Activated CD4-positive, alpha-beta T cell treated with anti-CD3 and anti-CD28 coated beads, Interleukin-2, amount 50 U/mL, for 1 hour (primary cell): ENCODE data around the gene SLC44A5.

Experiments used
- DNase-seq: peaks from one replicate; pipeline ENCODE4 v3.0.0-alpha.2; 2020

SLC44A5 gene

GRCh38 chr1:75588779-75589475, 22.0 kb downstream of the SLC44A5 start:
- DNase-seq = no peak

- no peak for DNase-seq
Observed at GRCh38 chr1:75587692-75588091, 23.2 kb downstream of the SLC44A5 start.

- no peak for DNase-seq
Observed at GRCh38 chr1:75583282-75583681, 27.6 kb downstream of the SLC44A5 start.

DNA sequence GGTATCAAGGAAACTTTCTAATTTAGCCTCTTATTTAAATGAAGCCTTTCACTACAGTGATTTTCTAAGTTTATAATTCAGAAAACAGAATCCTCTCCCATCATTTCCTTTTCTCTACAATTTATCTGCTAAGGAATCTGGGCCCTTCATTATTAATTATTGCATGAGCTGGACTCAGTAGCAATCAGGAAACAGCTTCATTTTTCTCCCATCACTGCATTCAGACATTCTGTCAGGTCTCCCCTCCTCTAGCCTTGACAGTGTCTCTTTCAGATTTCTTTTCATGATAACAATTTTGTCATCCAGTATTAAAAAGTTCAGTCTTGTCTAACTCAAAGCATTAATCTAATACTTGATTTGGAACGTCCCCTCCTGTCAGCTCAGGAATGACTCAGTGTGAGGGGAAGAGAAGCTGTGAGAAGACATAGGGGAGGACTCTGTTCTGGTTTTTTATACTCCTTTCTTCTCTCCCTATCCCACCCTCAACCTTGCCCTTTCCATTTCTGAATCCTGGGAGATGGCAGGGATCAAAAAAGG, 28.1 kb downstream of the SLC44A5 start:
- DNase-seq = no peak

DNA sequence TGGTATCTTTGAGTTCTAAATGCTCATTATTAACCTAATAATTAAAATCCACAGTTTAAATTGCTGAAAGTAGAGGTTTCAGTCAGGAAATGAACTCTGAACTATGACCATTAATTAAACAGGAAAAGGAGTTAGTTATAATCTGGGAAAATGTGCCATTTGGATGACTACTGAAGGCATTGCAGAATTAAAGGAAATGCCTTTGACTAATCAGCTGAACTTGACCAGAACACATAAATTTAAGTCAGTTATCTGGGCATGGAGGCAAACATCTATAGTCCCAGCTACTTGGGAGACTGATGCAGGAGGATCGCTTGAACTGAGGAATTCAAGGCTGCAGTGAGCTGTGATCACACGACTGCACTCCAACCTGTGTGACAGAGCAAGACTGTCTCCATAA, 31.9 kb downstream of the SLC44A5 start:
- DNase-seq = no peak

- DNase-seq = no peak
Observed at GRCh38 chr1:75575837-75576236, 35.1 kb downstream of the SLC44A5 start.

DNA sequence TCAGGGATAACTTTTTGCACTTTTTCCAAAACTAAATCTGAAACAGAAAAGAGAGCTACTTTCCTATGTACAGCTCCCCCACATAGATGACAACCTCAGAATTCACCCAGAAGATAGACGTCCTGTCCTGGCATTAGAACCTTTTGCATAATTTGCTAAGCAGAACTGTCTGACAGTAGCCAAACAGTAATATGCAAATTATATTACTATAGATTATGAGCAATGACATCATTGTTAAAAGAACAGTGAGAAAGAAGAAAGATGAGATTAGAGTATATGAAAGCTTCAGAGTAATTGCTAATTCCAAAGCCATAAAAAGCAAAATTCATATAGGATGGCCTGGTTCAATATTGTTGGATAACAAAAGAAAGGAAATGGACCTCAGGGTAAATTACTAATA, 43.7 kb downstream of the SLC44A5 start:
- no peak for DNase-seq

DNA sequence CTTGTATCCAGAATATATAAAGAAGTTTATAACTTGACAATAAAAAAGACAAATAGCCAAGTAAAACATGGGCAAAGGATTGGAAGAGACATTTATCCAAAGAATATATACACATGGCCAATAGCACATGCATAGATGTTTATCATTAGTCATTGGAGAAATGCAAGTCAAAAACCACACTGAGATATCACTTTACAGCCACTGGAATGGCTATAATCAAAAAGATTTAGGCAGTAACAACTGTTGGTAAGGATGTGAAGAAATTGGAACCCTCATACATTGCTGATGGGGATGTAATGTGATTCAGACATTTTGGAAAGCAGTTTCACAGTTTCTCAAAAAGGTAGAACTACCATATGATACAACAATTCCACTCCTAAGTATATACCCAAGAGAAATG, 51.1 kb downstream of the SLC44A5 start:
- no peak for DNase-seq

GRCh38 chr1:75559136-75559535, 51.8 kb downstream of the SLC44A5 start:
- DNase-seq = no peak

GRCh38 chr1:75554870-75555269, 56.0 kb downstream of the SLC44A5 start:
- no peak for DNase-seq

DNA sequence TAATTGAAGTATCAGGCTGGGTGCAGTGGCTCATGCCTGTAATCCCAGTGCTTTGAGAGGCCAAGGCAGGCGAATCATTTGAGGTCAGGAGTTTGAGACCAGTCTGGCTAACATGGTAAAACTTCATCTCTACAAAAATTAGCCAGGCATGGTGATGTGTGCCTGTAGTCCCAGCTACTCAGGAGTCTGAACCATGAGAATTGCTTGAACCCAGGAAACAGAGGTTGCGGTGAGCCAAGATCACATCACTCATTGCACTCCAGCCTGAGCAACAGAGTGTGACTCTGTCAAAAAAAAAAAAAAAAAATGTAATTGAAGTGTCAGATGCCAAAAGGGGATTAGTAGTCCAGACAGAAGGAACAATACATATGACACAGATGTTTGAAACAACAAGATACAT, 56.7 kb downstream of the SLC44A5 start:
- DNase-seq = no peak

DNA sequence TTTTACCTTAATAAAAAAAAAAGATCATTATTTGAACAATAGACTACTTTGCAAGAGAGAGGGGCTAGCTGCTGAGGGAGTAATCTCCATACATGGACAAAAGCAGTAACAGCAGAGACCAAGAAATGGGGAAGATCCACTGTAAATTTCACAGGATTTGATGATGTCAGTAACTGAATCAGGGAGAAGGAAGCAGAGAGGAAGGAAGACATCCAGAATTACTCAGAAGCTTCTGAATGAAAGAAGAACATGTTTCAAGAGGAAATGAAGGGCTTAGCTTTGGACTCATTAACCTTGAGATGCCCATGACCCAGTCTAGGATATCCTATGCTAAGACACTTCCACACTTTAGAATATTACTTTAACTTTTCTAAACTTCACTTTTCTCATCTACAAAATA, 60.4 kb downstream of the SLC44A5 start:
- no peak for DNase-seq

- DNase-seq = no peak
Observed at GRCh38 chr1:75548721-75549480, 62.0 kb downstream of the SLC44A5 start.

DNA sequence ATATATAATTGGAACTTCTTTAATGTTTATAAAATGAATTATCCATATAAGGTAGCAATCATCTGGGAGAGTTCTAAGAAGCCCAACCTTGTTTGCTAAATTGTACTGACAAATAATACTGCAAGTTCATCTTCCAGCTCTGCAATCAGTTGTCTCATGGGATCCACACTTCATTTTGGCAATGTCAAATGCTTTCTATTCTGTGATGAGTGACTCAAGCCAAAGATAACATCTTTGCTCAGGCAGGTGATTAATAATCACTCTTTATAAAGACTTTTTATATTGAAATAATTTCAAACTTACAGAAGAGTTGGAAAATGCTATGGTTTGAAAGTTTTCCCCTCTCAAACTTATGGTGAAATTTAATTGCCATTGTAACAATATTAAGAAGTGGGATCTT, 67.2 kb downstream of the SLC44A5 start:
- DNase-seq = no peak

DNA sequence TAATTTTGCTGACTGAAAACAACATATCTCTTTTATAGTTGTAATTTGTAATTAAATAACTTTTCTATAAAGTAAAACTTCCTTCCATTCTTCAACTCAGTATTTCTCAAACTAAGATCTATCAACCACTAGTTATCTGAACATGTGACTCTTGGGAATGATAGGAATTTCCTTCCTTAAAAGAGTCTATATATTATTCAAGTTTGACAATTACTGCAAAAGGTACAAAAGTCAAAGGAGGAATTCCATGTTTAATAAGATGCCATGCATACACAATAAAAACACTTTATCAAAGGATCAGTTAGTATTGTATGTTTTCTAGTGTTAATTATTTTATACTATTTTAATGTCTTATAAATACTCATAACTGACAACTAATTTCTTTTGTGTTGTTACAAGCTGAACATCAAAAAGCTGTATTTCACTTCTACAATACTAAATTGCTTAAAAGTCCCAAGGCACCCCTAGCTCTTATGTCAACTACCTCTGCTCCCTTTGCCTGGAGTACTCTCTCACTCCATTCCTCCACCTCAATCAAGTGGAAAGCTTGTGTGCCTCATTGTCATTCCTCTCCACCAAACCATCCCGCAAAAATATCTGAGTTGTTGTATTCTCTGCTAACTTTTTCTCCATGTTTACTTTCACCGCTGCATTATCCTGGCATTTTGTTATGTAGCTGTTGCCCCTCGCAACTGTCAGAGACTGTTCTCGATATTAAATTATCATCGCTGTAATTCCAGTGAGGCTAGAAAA, 67.9 kb downstream of the SLC44A5 start:
- DNase-seq = no peak

DNA sequence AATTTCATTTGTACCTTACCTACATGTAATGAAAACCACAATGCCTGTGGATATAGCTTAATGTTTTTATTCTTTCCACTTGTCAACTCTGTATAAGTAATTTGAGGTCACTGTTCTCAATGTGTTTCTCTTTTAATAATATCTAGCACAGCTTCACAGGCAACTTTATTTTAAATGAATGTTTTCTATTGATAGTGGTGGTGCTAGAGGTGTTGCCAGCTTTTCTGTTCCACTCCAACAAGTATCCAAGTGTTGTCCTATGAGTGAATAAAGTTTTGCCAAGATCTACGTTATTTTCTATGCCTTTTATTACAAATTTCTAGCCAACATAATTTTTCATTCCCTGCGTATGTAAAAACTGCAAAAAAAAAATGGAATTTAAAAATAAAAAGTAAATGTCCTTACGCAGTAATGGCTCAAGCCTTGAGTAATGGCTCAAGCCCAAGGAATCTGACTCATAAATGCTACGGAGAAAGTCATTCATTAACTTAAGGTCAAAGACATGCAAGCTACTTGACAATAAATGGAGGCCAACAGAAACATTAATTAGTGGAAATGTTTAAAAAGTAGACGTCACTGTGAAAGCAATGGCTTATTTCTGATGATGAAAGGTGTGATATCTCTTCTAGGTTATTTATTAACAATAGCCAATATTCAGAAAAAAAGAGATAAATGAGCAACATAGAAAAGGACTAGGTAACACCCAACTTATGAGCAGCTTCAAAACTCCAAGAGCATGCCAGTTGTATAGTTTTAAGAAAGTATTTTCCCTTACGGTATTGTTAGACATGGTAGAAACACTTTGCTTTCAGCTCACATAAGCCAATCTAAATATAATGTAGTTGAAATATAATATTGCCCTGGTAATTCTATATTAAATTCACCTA, 71.4 kb downstream of the SLC44A5 start:
- no peak for DNase-seq

- DNase-seq = no peak
Observed at GRCh38 chr1:75533085-75533484, 77.8 kb downstream of the SLC44A5 start.

- no peak for DNase-seq
Observed at GRCh38 chr1:75531570-75531969, 79.3 kb downstream of the SLC44A5 start.

GRCh38 chr1:75529488-75529887, 81.4 kb downstream of the SLC44A5 start:
- DNase-seq = no peak

DNA sequence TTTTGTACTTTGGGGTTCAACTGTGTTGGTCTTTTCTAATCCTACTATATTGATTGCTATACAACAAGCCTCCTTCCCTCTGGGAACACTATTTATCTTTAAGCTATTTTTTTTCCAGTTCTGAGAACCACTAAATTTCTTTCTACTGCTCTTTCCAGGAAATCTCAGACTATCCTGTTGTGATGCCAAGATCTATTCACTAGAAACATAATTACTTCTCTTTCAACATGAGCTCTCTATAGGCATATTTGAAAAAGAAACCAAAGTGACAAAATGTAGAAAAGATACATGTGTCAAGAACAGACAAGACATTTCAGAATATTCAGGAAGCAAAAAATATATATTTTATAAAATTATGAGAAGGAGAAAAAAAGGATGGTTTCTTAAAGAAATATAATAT, 82.9 kb downstream of the SLC44A5 start:
- no peak for DNase-seq

DNA sequence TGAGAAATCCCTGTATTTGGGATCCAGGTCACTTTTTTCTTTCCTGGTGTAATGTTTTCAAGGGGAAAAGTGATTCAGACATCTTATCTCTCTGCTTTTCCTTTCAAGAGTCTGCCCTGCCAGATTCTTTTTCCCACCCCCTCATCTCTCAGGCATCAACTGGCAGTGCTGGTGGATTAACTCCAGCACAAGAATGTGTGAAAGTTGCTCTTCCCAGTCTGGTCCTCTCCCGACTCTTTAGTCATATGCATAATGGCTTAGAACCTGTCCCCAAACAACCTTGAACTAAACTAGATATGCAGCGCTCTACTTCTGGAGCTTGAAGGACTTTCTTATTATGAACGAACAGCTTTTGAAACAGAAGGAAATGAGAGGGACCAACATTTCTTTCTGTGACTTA, 88.5 kb downstream of the SLC44A5 start:
- DNase-seq = no peak

DNA sequence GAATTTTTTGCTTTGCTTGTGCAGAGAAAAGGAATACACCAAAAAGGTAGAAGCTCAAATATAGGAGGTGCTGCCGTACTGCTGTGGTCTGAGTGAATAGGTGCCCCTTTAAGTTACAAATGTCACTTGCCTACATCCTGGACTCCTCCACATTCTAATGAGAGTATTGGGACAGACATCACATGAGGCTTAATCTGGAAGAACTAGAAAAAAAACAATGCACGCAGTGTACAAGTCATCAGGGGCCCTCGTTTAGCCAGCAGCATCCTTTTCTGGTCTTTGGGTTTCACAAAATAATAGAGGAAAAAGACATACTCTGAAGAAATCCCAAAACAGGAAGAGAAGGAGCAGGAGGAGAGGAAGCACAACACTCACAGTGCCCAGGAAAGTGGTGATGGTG, 89.3 kb downstream of the SLC44A5 start:
- DNase-seq = no peak
